H1 (cell line): ENCODE measurements around the gene SLC7A9. TPM values are rescaled to one million over a fixed set of nuclear protein-coding genes. Genes with fewer than 3 reads are reported as not detected.

ENCODE experiments used
- SIX5 ChIP-seq: IDR thresholded peaks from 2 replicates; pipeline ENCODE4 v1.6.1; 2011; ENCODE audit warnings: mild to moderate bottlenecking, low read depth, low read length
- polyA plus RNA-seq, 7 experiments: library from polyadenylated mRNA; depleted of rRNA in 3 of 7; stranded (reverse) in 5 of 7; unstranded in 2 of 7; fragments of >200 nt in 5 of 7; fragments of 200-250 nt in 2 of 7; gene quantifications; 1 replicate in 5 of 7; 2 replicates in 1 of 7; 4 replicates in 1 of 7; pipeline versions ENCODE4 v1.2.1 to v1.2.3, GENCODE V29; 2011 to 2013; ENCODE audit warnings: missing spikeins in 2 of 7, mixed read lengths in 2 of 7
- total RNA-seq: library from RNA; stranded (reverse); fragmentation: NEBNext Ultra II Directional; extraction: Animal tissue kit (Norgen Biotek cat#: 25700); gene quantifications from 2 replicates; pipeline ENCODE4 v1.2.1, GENCODE V29; 2021

The SLC7A9 gene
- total and polyA plus RNA-seq, 2 of the 8 experiments (the other 6 are each of a cell fraction or from before 2014, with no cell fraction given) = 0.15 TPM; not detected in 1

DNA sequence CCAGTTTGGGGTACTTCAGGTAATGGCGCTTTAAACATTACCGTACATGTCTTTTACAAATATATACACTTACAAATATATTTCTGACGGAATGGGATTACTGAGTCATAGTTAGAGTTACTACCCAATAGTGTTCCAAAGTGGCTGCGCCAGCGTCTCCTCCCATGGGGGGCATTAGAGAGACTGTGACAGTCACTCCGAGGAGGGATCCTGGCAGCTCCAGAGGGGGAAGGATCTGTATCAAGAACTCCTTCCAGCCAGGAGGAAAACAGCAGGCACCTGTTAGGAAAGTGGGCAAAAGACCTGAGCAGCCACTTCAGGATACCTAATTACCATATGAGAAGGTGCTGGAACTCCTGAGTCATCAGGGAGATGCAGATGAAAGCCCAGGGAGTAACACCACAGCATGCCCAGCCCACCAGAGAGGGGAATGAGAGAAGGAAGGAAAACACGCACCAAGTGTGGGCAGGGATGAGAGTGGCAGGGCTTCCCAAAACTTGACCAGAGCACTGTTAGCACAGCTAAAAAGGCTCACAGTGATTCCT lies 52.9 kb downstream of the SLC7A9 start (continued):
- no peak for TF ChIP-seq SIX5
